ENCODE results near the gene RDH11.

- TF ChIP-seq POLR2AphosphoS5 (IDR thresholded peaks at IDR 0.05; ENCODE audit: low read depth, low read length) (no peak), REST (IDR thresholded peaks at IDR 0.05; ENCODE audit: insufficient read depth in 1 of 2, low read depth in 2 of 2, low read length in 2 of 2) (no peak)
These were observed 32.7 kb upstream of the RDH11 start for GRCh38 chr14:67728258-67728657.
